ENCODE results near the gene ENPP6.
"Not testable (repeated sequence)": the region's sequence is repeated elsewhere in the genome, so short reads cannot be mapped to it uniquely, and the experiment has no call there.

Gene ENPP6

GRCh38 chr4:184234155-184234554 is 16.5 kb upstream of the ENPP6 start:
- no peak for DNase-seq

- DNase-seq = no peak
These were observed 15.3 kb upstream of the ENPP6 start for GRCh38 chr4:184232975-184233374.

GRCh38 chr4:184232202-184232601 is 14.5 kb upstream of the ENPP6 start:
- DNase-seq = no peak

- no peak for DNase-seq
These were observed 13.9 kb upstream of the ENPP6 start for GRCh38 chr4:184231573-184231972.

GRCh38 chr4:184228056-184228705 is 10.5 kb upstream of the ENPP6 start:
- DNase-seq = no peak

- DNase-seq = no peak
These were observed 1.2 kb downstream of the ENPP6 start for GRCh38 chr4:184216515-184216914.

GRCh38 chr4:184215709-184216328 is 1.9 kb downstream of the ENPP6 start:
- no peak for DNase-seq

GRCh38 chr4:184214931-184215330 is 2.7 kb downstream of the ENPP6 start:
- DNase-seq = no peak

- not testable (repeated sequence) for DNase-seq
These were observed 9.7 kb downstream of the ENPP6 start for GRCh38 chr4:184207734-184208607.

GRCh38 chr4:184205243-184205642 is 12.4 kb downstream of the ENPP6 start:
- no peak for DNase-seq

- no peak for DNase-seq
These were observed 14.4 kb downstream of the ENPP6 start for GRCh38 chr4:184203300-184203699.

GRCh38 chr4:184201179-184201578 is 16.5 kb downstream of the ENPP6 start:
- no peak for DNase-seq

GRCh38 chr4:184200296-184200695 is 17.4 kb downstream of the ENPP6 start:
- no peak for DNase-seq

- no peak for DNase-seq
These were observed 17.9 kb downstream of the ENPP6 start for GRCh38 chr4:184199780-184200179.

GRCh38 chr4:184198190-184198589 is 19.5 kb downstream of the ENPP6 start:
- DNase-seq = no peak

- DNase-seq = no peak
These were observed 20.1 kb downstream of the ENPP6 start for GRCh38 chr4:184197536-184198082.

- no peak for DNase-seq
These were observed 20.8 kb downstream of the ENPP6 start for GRCh38 chr4:184196730-184197385.

GRCh38 chr4:184193556-184194525 is 23.8 kb downstream of the ENPP6 start:
- no peak for DNase-seq

GRCh38 chr4:184192933-184193332 is 24.7 kb downstream of the ENPP6 start:
- DNase-seq = no peak

- no peak for DNase-seq
These were observed 26.4 kb downstream of the ENPP6 start for GRCh38 chr4:184191267-184191666.

- no peak for DNase-seq
These were observed 27.0 kb downstream of the ENPP6 start for GRCh38 chr4:184190711-184191110.

- no peak for DNase-seq
These were observed 27.7 kb downstream of the ENPP6 start for GRCh38 chr4:184189966-184190365.

Measured in NK-92 treated with Interleukin-12 subunit alpha and Interleukin-12 subunit beta, amount 100 ng/mL, for 24 hours (cell line).